Activated CD4-positive, alpha-beta T cell treated with anti-CD3 and anti-CD28 coated beads for 4 hours (primary cell): ENCODE results near the gene EEF1B2.
"Not testable (repeated sequence)": the region's sequence is repeated elsewhere in the genome, so short reads cannot be mapped to it uniquely, and the experiment has no call there.

Experiments used
- DNase-seq, 2 donors: peaks; one replicate each; pipeline ENCODE4 v3.0.0-alpha.2; 2020

The EEF1B2 gene

GRCh38 chr2:206164261-206164862 is 4.7 kb downstream of the EEF1B2 start:
- DNase-seq, result peak in 1 of 2 donors; percentile 40

GRCh38 chr2:206168230-206168629 is 8.5 kb downstream of the EEF1B2 start:
- DNase-seq, result not testable (repeated sequence)

DNA sequence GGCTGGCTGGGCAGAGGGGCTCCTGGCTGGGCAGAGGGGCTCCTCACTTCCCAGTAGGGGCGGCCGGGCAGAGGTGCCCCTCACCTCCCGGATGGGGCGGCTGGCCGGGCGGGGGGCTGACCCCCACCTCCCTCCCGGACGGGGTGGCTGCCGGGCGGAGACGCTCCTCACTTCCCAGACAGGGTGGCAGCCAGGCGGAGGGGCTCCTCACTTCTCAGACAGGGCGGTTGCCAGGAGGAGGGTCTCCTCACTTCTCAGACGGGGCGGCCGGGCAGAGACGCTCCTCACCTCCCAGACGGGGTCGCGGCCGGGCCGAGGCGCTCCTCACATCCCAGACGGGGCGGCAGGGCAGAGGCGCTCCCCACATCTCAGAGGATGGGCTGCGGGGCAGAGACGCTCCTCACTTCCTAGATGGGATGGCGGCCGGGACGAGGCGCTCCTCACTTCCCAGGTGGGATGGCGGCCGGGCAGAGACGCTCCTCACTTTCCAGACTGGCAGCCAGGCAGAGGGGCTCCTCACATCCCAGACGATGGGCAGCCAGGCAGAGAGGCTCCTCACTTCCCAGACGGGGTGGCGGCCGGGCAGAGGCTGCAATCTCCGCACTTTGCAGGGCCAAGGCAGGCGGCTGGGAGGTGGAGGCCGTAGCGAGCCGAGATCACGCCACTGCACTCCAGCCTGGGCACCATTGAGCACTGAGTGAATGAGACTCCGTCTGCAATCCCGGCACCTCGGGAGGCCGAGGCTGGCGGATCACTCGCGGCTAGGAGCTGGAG is 12.1 kb downstream of the EEF1B2 start:
- DNase-seq, result not testable (repeated sequence)

DNA sequence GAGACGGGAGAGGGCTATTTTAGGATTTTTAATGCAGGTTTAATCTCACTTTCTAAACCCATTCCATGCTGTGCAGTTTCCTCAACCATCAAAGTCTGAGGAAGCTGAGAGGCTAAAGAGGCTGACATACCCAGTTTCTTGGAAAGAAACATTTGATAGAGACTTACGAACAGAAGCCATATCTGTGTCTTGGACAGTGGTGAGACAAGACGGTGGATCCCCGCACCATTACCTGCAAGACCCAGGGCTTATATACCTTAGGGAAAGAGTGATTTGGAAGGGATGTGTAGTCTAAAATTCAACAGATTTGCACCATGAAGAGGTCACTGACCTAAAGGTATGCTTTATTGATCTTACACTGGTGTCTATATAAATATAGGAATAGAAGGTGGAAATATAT is 13.5 kb downstream of the EEF1B2 start:
- no peak for DNase-seq

DNA sequence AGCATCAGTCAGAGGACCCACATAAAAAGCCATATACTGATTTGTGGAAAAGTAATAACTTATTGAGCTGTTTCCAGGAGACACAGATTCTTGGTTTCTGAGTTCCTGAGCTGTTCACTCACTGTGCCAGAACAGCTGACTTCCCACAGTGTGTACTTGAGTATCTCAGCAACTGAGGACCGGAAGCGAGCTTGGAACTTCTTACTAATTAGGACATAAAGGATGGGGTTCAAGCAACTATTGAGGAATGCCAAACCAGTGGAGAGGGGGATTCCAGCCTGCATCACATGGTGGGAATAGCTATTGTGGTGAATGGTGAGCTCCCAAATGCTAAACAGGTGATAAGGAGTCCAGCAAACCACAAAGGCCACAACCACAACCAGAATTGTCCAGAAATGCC is 16.4 kb downstream of the EEF1B2 start:
- no peak for DNase-seq

- no peak for DNase-seq
Observed at GRCh38 chr2:206176901-206177300, 17.2 kb downstream of the EEF1B2 start.

DNA sequence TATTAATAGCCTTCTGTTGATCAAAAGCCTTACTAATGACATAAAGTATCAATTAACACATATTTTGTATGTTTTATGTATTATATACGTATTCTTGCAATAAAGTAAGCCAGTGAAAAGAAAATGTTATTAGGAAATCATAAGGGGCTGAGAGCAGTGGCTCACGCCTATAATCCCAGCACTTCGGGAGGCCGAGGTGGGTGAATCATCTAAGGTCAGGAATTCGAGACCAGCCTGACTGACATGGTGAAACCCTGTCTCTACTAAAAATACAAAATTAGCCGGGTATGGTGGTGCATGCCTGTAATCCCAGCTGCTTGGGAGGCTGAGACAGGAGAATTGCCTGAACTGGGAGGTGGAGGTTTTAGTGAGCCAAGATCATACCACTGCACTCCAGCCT is 21.8 kb downstream of the EEF1B2 start:
- not testable (repeated sequence) for DNase-seq

DNA sequence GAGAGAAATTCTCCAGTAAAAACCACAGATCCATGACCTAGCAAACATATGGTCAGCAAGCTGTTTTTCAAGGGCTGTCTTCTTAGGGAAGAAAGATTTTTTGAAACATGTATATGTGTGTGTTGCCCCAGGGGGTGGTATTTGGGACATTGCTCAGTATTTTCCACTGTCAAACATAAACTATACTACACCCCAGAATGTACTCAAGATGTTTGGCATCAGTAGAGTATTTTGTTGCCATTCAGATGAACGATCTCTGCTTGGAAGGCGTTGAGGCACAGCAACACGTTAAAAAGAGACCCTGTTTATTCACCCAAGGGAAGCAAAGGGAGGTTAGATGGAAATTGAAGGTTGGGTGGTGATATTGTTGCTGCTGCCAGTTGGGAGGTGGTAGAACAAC is 30.0 kb downstream of the EEF1B2 start:
- no peak for DNase-seq

DNA sequence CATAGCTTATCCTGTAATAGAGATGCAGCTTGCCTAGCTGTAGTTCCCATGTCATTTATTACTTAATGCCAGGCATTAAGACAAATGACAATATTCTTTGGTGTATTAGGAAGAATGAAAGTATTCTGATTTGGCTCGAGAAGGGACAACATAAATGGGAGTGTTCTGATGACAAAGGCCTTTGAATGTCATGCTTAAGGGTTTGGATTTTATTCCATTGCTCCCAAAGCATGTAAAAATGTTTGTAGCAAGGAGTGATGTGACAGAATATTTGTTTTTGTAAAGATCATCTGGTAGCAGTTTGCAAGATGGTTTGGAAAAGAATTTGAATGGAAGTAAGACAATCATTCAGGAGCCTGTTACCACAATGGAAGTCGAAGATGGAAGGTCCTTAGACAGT is 30.4 kb downstream of the EEF1B2 start:
- DNase-seq, result no peak

DNA sequence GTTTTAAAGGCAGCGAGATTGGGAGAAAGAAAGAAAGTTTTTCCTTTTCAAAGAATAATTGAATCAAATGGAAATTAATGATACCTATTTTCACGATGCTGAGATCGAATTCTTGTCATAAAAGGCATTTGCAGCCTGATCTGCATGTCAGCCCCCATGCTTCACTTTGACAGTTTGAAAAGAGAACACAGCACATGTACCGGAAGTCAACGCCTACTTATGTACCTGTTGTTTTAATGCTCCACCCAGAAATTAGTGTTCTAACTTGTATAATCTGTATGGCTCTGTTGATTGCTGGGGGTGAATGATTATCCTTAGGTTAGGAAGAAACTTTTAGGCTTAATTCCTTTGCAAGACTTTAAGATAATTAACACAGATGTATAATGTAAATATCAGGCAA is 31.0 kb downstream of the EEF1B2 start:
- DNase-seq, result no peak

- DNase-seq, result no peak
Observed at GRCh38 chr2:206192157-206192556, 32.5 kb downstream of the EEF1B2 start.

DNA sequence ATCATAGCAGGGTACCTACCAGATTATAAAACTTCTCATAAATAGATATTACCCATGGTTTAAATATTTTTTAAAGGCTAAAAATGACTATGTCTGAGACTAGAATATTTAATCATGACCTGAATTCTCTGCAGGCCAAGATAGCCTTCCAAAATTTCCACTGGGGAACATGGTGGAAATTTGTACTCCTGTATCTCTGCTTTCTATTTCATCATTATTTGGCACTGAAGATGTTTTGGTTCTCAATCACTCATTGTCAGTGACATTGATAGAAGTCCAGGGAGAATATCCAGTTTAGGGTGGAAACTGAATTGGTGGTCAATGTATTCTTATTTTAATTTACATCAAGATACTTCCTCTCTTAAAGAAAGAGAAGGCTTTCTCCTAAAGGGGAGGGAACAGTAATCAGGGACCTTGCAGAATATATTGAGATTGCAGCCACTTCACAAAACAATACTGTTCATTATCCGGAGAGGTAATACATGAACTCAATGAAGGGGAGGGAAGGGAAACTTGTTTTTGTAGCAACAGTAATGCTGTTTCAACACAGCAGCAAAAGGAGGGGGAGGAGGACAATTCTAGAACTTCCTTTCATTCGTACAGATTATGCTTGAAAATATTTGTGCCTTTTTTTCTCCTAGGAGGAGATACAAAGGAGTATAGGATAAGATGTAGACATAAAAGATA is 34.1 kb downstream of the EEF1B2 start:
- no peak for DNase-seq

DNA sequence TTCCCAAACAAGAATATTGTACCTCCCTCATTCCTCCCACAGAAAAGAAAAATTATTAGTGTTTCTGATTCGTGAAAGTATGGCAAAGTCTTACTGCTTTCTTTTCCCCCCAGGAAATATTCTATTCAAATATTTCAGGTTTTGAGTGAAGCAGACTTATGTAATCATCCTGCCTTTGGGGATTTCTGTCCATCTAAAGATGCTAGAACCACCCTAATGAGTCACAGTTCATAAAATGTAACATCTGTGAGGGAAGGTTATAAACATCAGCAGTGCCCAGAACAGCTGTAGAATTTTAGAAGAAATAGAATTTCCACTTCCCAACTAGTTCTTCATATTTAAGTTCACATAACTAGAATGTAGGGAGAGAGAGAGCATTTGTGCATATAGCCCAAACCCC is 39.0 kb downstream of the EEF1B2 start:
- DNase-seq, result no peak

DNA sequence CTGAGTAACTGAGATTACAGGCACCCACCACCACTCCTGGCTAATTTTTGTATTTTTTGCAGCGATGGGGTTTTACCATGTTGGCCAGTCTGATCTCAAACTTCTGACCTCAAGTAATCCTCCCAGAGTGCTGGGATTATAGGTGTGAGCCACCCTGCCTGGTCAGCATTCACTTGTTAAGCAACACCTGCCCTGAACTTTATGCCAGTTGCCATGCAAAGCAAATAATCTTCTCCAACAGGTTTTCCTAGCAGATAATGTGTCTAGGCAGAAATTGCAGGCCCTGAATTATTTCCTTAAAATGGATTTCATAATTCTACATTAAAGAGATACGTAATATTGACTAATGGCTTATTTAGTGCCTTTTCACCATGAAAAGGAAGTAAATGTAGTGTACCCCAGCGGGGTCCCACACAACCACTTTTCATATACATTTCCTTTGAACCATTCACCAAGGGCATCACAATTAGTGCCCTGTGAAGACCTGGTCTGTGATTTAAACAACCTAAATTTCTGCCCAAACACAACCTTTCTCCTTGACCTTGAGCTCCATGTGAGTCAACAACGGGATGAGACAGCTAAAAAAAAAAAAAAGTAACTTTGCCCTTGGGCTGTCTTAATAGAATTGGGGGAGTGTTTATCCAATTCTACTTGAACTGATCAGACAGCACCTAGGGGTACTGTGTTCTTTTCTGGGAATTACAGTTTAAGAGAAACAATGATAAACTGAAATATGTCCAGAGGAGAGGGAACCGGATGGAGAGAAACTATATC is 41.6 kb downstream of the EEF1B2 start:
- DNase-seq, result no peak

DNA sequence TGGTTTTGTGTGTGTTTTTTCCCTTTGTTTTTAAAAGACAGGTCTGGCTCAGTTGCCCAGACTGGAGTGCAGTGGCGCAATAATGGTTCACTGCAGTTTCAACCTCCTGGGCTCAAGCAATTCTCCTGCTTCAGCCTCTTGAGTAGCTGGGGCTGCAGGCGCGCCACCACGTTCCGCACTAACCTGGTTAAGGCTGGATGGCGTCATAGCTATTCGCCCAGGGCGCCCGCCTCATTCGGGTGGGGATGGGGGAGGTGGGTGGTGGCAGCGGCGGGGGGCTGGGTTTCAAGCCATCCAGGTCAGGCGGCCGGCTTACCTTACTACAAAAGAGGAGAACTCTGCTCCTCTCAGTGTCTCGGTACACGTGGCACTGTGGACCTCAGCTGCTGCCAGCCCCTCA is 42.8 kb downstream of the EEF1B2 start:
- no peak for DNase-seq

GRCh38 chr2:206203331-206203730 is 43.6 kb downstream of the EEF1B2 start:
- no peak for DNase-seq

DNA sequence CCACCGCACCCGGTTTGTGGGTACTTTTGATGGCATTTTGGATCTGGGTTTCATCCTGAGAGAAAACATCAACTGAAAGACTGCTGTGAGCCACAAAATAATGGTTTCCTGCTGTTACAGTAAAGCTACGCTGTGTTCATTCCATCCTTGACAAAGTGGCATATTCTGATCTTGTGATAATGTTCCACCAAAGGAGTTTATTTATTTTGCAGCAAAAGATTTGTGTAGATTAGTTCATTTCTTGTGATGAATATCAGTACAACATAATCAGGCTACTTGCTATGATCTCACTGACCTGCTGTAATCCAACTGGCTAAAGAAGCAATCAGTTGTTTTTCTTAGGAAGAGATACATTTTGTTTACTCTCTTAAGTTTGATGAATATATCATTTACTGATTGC is 45.0 kb downstream of the EEF1B2 start:
- no peak for DNase-seq

GRCh38 chr2:206207316-206207715 is 47.6 kb downstream of the EEF1B2 start:
- DNase-seq, result not testable (repeated sequence)

GRCh38 chr2:206208900-206209299 is 49.2 kb downstream of the EEF1B2 start:
- no peak for DNase-seq

DNA sequence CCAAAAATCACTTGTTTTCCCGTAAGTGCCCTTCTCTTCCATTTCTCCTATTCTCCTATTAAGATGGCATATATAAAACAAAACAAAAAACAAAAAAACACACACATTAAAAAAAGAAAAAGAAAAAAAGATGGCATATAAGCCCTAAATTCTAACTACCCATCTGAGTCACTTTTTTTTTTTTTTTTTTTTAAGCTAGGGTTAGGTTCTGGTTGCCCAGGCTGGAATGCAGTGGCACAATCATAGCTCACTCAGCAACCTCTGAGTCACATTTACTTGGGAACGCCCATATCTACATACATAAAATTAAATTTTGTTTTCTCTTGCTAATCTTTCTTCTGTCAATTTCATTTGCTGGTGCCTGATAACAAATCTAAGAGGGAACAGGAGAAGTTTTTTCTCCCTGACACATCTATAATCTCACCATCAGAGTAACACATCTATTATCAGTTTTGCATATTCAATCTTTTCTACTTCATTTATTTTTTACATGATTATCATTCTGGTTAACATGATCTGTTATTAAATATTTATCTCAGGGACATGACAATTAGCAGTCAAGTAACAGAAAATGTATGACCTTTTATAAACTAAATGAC is 52.1 kb downstream of the EEF1B2 start:
- no peak for DNase-seq
